Amniotic stem cell (primary cell): Measurements from ENCODE around the gene NXNL1.

Experiments
- DNase-seq: peaks from one replicate; lab custom pipeline; 2025; lab: John Stamatoyannopoulos, UW

Gene NXNL1

GRCh38 chr19:17455308-17456123 is 5.2 kb downstream of the NXNL1 start:
- DNase-seq = no peak

DNA sequence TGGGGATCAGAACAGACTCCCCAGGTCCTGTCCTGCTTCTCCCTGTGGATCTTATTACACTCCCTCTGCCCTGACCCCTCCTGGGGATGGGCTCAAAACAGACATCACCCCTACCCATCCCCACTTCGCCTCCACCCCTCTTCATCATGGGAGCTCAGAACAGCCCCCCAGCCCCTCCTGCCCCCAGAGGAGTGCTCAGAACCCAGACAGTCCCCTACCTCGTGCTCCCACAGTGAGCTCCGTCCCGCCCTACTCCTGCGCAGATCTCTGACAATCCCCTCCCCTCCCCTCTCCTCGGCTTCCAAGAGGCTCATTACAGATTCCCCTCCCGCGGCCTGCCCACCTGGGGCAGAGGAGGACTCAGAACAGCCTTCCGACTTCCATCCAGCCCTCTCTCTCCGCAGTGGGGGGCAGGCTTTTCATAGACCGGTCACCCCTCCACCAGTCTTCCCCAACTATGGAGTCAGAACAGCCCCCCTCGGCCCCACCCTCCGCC is 6.1 kb downstream of the NXNL1 start:
- no peak for DNase-seq

DNA sequence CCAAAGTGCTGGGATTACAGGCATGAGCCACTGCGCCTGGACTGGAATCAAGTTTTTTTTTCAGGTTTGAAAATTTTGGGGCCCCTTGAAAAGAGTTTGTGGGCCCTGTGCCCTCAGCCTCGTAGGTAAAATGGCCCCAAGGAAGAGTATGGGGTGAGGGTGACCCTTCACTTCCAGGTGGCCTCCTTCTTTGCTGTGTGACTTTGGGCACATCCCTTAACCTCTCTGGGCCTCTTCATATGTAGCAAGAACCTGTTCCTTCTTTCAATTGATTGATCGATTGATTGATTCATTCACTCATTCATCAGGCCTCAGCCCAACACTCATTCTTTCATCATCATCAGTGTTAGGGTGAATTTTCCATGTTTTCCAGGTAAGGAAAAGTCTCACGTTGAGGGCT is 8.9 kb downstream of the NXNL1 start:
- DNase-seq = no peak

DNA sequence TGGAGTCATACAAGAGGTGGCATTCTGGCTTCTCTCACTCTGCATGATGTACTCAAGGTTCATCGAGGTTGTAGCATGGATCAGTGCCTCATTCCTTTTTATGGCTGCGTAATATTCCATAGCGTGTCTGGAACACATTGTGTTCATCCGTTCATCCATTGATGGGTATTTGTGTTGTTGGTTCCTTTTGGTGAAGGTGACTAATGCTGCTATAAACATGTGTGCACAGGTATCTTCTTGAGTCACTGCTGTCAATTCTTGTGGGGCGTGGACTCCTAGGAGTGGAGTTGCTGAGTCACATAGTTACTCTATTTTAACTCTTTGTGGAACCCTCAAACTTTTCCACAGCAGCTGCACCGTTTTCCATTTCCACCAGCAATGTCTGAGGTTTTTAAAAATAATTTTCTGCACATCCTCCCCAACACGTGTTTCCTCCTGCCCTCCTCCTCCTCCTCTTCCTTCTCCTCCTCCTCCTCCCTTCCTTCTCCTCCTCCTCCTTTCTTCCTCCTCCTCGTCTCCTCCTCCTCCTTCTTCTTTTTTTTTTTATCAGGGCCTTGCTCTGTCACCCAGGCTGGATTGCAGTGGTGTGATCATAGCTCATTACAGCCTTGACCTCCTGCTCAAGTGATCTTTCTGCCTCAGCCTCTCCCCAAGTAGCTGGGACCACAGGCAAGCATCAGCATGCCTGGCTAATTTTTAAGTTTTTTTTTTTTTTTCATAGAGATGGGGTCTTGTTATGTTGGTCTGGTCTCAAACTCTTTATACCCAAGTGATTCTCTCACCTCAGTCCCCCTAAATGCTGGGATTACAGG is 10.3 kb downstream of the NXNL1 start:
- no peak for DNase-seq

GRCh38 chr19:17448131-17448967 is 12.4 kb downstream of the NXNL1 start, which contains the start of gene TMEM221:
TSS of gene TMEM221 (minus strand) at chr19:17448668. CDS start at chr19:17448462, 206 bp downstream.
- DNase-seq = no peak

- DNase-seq = no peak
These were observed 13.0 kb downstream of the NXNL1 start for GRCh38 chr19:17447704-17448130.

- no peak for DNase-seq
These were observed 15.1 kb downstream of the NXNL1 start for GRCh38 chr19:17445526-17446165.

DNA sequence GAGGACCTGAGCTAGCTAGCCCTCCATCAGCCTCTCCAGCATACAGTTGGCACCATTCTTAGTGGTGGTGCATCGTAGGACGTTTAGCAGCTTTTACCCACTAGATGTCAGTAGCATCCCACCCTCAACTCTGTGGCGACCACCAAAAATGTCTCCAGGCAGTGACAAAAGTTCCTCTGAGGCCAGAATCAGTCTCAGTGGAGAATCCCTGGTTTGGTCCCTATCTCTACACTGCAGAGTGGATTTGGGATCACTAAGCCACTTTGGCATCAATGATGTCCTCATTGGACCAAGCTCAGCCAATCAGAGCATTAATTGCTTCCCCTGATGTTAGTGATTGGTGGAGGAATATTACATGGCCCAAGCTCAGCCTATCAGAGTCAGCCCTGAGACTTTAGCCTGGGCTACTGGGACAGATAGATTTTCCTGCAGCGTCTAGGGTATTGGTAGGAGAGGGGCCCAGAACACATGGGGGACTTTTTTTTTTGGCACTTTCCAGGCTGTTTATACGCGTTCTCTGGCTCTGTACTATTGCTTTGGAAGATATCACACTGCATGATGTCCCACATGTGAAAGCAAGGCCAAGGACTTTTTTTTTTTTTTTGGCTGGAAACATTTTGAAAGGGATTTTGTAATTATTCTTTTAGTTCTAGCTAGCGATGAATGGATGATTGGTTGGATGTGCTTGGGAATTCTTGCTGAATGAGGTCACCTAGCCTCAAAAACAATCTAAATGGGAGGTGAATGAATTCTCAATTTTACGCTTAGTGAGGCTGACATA is 19.3 kb downstream of the NXNL1 start:
- no peak for DNase-seq

- DNase-seq = no peak
These were observed 23.9 kb downstream of the NXNL1 start for GRCh38 chr19:17436874-17437267.

DNA sequence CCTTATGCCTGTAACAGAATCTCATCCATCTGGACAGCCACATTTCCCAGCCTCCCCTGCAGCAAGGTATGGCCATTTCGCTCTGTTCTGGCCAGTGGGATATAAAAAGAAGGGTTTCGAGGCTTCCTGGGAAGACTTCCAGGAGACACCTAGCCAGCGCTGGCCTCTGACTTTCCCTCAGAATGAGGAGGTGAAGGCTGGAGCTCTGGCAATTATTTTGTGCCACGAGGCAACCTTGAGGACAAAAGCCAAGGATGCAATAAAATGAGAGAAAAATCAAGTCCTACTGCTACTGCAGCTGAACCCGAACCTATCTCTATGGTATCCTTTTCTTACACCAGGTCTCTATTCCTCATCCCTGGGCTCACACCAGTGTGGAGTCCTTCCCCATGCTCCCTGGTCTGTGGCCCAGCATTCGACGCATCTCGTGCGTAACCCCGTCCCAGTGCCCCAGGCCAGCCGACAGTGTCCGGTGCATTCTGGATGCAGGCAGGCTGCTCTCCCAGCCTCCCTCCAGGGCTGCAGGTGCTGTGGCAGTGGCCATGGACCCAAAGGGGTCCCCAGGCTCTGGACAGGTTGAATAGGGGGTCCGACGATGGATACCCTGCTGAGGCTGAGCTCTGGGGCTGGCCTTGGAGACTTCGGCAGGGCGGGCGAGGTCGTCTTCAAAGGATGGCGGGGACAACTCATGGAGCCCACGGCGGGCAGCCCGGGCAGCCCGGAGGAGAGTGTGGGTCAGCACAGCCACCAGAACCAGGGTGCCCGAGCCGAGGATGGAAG is 24.4 kb downstream of the NXNL1 start:
- DNase-seq = no peak

- DNase-seq = no peak
These were observed 25.5 kb downstream of the NXNL1 start for GRCh38 chr19:17435218-17435617.

DNA sequence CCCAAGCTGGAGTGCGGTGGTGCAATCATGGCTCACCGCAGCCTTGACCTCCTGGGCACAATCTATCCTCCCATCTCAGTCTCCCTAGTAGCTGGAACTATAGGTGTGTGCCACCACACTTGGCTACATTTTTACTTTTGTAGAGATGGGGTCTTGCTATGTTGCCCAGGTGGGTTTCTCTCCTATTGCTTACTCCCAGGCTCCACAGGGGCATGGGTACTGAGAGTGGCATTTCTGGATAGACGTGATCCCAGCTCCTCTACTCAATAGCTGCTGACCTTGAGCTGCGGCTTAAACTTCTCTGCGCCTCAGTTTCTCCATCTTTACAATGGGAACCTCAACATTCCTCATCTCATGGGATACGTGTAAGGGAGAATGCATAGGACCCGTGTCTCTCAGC is 29.3 kb downstream of the NXNL1 start:
- DNase-seq = no peak

- DNase-seq = no peak
These were observed 31.0 kb downstream of the NXNL1 start for GRCh38 chr19:17429641-17430113.

DNA sequence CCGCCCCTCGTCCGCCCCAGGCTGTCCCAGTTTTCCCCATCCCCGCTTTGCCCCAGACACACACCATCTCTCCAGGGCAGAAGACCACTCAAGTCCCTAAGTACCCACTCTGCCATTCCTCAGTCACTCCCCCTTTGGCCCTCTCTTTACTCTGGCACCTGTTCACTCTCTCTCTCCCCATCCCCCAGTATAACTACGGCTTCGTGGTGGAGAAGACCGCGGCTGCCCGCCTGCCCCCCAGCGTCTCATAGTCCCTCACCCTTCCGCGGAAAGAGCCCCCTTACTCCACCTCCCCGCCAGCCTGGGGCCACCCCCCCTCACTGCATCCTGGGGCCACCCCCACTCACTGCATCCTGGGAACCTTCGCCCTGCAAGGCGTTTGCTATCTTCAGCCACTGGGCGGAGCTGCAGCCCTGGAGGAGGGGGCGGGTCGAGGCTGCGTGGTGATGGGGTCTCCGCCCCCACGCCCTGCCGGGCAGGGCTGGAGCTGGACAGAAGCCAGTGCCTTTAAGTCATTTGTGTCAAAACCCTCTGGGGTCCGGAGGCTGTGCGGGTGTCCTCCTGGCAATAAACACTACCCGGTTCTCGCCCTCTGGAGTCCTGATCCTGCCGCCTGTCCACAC is 35.9 kb downstream of the NXNL1 start:
- no peak for DNase-seq

- DNase-seq = no peak
These were observed 37.1 kb downstream of the NXNL1 start for GRCh38 chr19:17423429-17424208.

- DNase-seq = no peak
These were observed 38.8 kb downstream of the NXNL1 start for GRCh38 chr19:17421942-17422341.

DNA sequence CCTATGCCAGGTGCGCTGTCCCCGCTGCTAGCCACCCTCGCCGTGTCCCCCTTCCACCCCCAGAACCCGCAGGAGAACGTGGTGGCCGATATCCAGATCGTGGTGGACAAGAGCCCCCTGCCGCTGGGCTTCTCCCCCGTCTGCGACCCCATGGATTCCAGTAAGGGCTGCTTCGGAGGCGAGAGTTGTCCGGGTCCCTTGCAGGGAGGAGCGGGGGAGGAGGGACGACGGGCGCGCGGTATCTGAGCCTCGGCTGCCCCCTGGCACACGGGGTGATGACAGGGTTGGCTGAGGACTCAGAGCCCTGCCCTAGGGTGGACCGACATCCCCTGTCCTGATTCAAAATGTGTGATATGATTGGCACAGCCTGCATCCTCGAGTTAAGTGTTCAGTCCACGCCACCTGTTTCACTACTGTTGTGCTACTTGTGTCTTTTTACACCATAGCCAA is 40.2 kb downstream of the NXNL1 start:
- DNase-seq = no peak
